ENCODE data around the gene GOLM1.

GOLM1 gene

DNA sequence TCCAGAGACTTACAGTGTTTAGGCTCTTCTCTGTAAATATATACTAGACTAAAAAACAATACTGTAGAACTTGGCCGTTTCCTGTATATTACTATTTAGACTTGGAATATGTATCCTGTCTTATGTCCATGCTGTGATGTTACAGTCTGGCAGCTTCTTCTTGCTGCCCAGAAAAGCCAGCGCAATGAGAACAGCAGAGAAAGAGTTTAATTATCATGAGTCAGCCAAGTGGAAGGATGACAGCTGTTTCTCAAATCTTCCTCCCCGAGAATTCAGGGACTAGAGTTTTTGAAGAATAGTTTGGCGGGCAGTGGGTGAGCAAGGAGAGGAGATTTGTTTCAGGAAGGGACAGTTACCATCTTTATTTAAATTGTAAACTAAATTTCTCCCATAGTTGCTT, 120.9 kb downstream of the GOLM1 start:
- DNase-seq (ENCODE audit: low spot score): no peak
